Adrenal gland (tissue), 5 donors: ENCODE measurements around the gene BLOC1S2.
"Not testable (repeated sequence)": the region's sequence is repeated elsewhere in the genome, so short reads cannot be mapped to it uniquely, and the experiment has no call there.

Experiments
- CTCF ChIP-seq, 6 experiments: fragments of 450-650 bp in 4 of 6; fragments of 200-600 bp in 2 of 6; sonication (generic) in 1 of 6; IDR thresholded peaks; 1 replicate in 5 of 6; 2 replicates in 1 of 6; pipeline versions ENCODE4 v1.5.1 to v1.8.0; 2016 to 2021; ENCODE audit warnings: antibody characterized with exemption in 6 of 6, mild to moderate bottlenecking in 2 of 6, moderate library complexity in 1 of 6
- POLR2A ChIP-seq, 2 donors: fragments of 450-650 bp; IDR thresholded peaks; one replicate each; pipeline ENCODE4 v1.6.1; 2017; ENCODE audit warnings: antibody characterized with exemption in 2 of 2, mild to moderate bottlenecking in 2 of 2, moderate library complexity in 1 of 2
- donor health status: DM: no; HTN: no; CAD: no.

DNA sequence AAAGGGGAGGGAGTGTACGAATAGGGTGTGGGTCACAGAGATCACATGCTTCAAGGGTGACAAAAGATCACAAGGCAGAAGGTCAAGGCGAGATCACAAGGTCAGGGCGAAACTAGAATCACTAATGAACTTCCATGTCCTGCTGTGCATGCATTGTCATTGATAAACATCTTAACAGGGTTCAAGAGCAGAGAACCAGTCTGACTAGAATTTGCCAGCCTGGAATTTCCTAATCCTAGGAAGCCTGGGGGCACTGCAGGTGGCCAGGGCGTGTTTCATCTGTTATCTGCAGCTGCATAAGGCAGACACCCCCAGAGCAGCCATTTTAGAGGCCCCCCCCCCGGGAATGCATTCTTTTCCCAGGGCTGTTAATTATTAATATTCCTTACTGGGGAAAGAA is 14.6 kb upstream of the BLOC1S2 start:
- TF ChIP-seq POLR2A, CTCF (IDR thresholded peaks at IDR 0.05): not testable (repeated sequence)
